Measurements from ENCODE around the gene CTSA. TPM values are rescaled to one million over a fixed set of nuclear protein-coding genes. Genes with fewer than 3 reads are reported as not detected.
A peak's percentile ranks its signal among the peaks of the same experiment; 100 is the strongest.

Gene CTSA
- total and polyA plus RNA-seq, 9 of the 15 experiments (the other 6 are each of a cell fraction or from before 2014, with no cell fraction given) = 8.8 to 61.7 (median 28.3) TPM

GRCh38 chr20:45934586-45935415 is 43.7 kb downstream of the CTSA start, which contains the start of gene PCIF1 (continued):
- TF ChIP-seq CHAMP1 (IDR thresholded peaks at IDR 0.05) = no peak
- TF ChIP-seq, protein P1, sequence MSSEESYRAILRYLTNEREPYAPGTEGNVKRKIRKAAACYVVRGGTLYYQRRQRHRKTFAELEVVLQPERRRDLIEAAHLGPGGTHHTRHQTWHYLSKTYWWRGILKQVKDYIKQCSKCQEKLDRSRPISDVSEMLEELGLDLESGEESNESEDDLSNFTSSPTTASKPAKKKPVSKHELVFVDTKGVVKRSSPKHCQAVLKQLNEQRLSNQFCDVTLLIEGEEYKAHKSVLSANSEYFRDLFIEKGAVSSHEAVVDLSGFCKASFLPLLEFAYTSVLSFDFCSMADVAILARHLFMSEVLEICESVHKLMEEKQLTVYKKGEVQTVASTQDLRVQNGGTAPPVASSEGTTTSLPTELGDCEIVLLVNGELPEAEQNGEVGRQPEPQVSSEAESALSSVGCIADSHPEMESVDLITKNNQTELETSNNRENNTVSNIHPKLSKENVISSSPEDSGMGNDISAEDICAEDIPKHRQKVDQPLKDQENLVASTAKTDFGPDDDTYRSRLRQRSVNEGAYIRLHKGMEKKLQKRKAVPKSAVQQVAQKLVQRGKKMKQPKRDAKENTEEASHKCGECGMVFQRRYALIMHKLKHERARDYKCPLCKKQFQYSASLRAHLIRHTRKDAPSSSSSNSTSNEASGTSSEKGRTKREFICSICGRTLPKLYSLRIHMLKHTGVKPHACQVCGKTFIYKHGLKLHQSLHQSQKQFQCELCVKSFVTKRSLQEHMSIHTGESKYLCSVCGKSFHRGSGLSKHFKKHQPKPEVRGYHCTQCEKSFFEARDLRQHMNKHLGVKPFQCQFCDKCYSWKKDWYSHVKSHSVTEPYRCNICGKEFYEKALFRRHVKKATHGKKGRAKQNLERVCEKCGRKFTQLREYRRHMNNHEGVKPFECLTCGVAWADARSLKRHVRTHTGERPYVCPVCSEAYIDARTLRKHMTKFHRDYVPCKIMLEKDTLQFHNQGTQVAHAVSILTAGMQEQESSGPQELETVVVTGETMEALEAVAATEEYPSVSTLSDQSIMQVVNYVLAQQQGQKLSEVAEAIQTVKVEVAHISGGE (CRISPR knock-in tag; IDR thresholded peaks at IDR 0.05) = peak in 1 of 3 experiments; percentile 72; a peak in 3 of 6 replicates
- TF ChIP-seq, protein P2, sequence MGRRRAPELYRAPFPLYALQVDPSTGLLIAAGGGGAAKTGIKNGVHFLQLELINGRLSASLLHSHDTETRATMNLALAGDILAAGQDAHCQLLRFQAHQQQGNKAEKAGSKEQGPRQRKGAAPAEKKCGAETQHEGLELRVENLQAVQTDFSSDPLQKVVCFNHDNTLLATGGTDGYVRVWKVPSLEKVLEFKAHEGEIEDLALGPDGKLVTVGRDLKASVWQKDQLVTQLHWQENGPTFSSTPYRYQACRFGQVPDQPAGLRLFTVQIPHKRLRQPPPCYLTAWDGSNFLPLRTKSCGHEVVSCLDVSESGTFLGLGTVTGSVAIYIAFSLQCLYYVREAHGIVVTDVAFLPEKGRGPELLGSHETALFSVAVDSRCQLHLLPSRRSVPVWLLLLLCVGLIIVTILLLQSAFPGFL (CRISPR knock-in tag; IDR thresholded peaks at IDR 0.05) = no peak
- TF ChIP-seq BRF1 (IDR thresholded peaks at IDR 0.05; ENCODE audit: borderline replicate concordance, extremely low read depth, insufficient read length) = no peak
- TF ChIP-seq NR2C2 (CRISPR knock-in tag; IDR thresholded peaks at IDR 0.05) = peak; percentile 84
- peak; percentile 84; the same call in 1 of the 2 replicates for TF ChIP-seq NR2C2 (tag; IDR thresholded peaks at IDR 0.05)
- TF ChIP-seq PURB (CRISPR knock-in tag; IDR thresholded peaks at IDR 0.05; ENCODE audit: low read depth) = no peak
- TF ChIP-seq, protein P3, sequence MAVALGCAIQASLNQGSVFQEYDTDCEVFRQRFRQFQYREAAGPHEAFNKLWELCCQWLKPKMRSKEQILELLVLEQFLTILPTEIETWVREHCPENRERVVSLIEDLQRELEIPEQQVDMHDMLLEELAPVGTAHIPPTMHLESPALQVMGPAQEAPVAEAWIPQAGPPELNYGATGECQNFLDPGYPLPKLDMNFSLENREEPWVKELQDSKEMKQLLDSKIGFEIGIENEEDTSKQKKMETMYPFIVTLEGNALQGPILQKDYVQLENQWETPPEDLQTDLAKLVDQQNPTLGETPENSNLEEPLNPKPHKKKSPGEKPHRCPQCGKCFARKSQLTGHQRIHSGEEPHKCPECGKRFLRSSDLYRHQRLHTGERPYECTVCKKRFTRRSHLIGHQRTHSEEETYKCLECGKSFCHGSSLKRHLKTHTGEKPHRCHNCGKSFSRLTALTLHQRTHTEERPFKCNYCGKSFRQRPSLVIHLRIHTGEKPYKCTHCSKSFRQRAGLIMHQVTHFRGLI (CRISPR knock-in tag; IDR thresholded peaks at IDR 0.05) = 0 out of 2 replicates have a peak, but pooled peaks have one; percentile 5
- TF ChIP-seq FOXA3 (CRISPR knock-in tag; conservative IDR thresholded peaks at IDR 0.05 in 1 of 2, IDR thresholded peaks at IDR 0.05 in 1 of 2) = no peak
- no peak for TF ChIP-seq BDP1 (IDR thresholded peaks at IDR 0.05; ENCODE audit: insufficient read depth, insufficient read length)
- TF ChIP-seq ZNF75A (CRISPR knock-in tag; IDR thresholded peaks at IDR 0.05) = no peak
- no peak; a peak in 1 of 4 replicates for TF ChIP-seq RAD21 (CRISPR knock-in tag; conservative IDR thresholded peaks at IDR 0.05 in 1 of 2, IDR thresholded peaks at IDR 0.05 in 1 of 2)
- peak; percentile 95 for TF ChIP-seq POLR2B (IDR thresholded peaks at IDR 0.05; ENCODE audit: low read depth, partially characterized antibody)
- no peak for TF ChIP-seq CCAR2 (IDR thresholded peaks at IDR 0.05; ENCODE audit: low read depth, low read length)
- TF ChIP-seq GTF2A2 (tag; IDR thresholded peaks at IDR 0.05) = 0 out of 2 replicates have a peak, but pooled peaks have one; percentile 69

Data from K562 (cell line).